HUDEP-2 (cell line): ENCODE measurements around the gene LYPD6.

Experiments used
- DNase-seq, 76 experiments: peaks; one replicate each; lab custom pipeline; 2025; ENCODE audit not compliant: unreplicated experiment in 76 of 76; lab: John Stamatoyannopoulos, UW

Gene LYPD6

DNA sequence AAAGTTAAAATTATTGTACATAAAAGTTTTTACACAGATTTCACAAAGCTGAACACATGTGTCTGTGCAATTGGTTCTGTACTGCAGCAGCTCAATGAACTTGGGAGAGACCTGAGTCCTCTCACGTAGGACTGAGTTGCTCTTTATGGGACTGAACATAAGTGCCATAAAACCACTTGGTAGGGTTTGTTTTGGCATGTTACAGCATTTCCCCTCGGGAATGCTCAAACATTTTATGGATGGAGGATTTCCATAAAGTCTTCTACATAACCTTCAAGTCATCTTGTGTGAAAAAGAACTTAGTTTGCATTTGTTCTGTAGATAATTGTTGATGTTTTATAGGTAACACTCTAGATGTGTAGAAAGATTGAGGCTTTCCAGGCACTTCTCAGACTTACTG lies 15.9 kb downstream of the LYPD6 start:
- DNase-seq: no peak

DNA sequence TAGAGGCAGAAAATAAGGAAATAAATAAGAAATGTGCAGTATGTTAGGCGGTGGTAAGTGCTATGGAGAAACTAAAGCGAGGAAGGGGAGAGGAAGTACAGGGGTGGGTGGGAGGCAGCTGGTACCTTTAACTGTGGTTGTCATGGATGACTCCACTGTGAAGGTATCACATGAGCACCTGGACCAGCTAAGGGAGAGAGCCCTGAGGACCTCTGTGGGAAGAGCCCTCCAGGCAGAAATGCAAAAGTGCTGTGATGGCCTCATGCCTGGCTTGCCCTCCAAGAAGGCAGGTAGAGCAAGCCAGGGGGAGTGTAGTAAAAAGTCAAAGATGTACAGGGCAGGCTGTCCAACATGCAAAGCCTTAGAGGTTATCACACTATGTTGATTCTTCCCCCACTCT lies 17.9 kb downstream of the LYPD6 start:
- no peak for DNase-seq

DNA sequence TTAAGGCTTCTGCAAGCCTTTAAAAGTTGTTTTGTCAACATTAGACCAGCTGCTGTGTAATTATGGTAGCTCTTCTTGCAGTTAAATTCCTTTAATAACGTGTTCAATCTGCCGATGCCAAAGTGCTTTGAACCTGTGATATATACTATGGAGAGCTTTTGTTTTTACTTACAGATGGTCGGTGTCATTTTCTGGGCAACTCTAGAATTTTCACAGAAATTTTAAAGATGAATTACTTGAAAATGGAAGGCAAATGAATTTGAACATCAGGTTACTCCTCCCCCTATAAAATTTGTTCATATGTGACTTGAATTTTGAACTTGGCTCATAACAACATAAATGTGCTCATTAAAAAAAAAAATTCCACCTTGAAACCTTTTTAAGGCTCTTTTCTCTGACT lies 23.0 kb downstream of the LYPD6 start:
- DNase-seq: no peak

DNA sequence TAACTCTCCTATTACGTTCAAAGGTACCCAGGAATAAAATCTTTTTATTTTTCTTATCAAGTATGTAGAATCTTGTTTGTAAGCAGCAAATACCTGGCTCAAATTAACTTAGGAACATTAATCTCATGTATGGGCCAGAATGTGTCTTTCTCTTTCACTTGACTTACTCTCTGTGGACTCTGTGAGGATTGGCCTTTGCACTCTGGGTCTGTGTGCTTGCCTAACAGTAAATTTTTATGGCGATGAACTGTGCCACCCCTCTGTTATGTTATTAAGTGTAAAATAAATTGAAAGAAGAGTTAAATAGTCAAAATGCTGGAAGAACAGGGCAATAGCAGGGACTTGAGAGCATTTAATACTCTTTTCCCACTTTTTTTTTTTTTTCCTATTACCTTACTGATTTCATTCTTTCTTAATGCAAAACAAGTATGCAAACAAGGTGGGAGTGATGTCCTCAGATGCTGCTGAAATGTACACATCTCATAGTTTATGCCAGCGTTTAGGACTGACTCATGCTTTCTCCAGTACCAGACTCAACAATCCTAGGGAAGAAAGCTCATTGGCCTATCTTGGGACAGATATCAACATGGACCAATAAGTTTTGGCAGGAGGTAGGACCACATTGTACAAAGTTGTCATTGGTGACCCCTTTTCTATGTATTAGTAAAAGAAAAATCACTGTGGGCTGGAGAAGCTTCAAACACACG lies 25.5 kb downstream of the LYPD6 start:
- no peak for DNase-seq

DNA sequence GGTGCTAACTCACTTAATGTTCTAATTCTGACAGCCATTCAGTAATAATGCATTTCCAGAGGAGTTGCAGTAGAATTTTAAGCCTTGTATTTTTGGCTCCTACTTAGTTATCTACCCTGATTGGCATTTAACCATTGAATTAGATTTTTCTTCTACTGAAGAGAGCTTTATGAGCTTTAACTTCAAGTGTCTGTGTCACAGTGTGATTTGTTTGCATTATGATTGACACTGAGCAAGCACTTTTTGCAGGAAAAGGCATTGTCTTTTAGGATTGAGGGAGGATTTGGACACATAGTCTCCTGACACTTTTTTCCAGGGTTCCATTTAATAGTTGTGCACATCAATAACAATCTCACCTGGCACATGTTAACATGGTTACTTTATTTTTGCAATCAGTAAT lies 26.7 kb downstream of the LYPD6 start:
- DNase-seq: no peak

DNA sequence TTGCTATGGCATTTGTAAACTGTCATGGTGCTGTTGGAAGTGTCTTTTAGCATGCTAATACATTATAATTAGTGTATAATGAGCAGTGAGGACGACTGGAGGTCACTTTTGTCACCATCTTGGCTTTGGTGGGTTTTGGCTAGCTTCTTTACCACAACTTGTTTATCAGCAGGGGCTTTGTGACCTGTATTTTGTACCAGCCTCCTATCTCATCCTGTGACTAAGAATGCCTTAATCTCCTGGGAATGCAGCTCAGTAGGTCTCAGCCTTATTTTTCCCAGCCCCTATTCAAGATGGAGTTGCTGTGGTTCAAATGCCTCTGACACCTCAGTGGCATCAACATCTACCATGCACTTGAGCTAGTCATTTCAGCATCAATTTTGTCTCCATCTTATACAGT lies 29.7 kb downstream of the LYPD6 start:
- no peak for DNase-seq

DNA sequence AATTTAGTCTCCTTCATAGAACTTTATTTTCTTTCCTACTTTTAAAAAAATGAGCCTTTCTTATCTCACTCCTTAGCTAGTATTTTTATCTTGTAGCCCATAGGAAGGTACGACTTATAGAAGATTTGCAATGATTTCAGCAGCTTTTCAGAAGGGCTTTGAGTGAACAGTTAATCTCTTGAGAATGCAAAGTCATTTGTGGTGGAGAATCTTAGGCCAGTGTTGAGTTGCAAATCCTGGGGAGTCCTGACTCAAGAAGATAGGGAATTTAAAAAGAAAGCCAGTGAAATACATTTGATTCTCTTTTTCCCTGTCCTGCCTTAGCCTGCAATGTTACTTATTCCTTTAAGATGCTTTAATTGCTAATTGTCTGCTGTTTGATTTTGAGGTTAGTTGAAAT lies 33.6 kb downstream of the LYPD6 start:
- DNase-seq: no peak

DNA sequence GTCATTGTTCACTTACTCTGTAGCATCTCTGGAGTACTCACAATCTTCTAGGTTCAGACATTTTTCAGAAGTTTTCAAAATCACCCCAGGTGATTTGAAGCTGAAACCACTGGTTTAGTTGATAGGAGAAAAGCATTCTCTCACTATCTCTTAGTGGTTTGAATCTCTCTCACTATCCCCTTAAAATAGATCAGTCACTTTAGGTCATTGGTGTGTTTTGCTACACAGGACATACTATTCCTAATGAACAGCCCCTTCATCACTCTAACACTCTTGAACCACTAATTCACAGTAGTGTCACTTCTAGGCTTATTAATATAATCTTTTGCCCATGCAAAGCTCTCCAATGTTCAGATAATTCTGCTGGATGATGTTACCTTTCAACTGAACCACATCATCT lies 34.5 kb downstream of the LYPD6 start:
- no peak for DNase-seq

DNA sequence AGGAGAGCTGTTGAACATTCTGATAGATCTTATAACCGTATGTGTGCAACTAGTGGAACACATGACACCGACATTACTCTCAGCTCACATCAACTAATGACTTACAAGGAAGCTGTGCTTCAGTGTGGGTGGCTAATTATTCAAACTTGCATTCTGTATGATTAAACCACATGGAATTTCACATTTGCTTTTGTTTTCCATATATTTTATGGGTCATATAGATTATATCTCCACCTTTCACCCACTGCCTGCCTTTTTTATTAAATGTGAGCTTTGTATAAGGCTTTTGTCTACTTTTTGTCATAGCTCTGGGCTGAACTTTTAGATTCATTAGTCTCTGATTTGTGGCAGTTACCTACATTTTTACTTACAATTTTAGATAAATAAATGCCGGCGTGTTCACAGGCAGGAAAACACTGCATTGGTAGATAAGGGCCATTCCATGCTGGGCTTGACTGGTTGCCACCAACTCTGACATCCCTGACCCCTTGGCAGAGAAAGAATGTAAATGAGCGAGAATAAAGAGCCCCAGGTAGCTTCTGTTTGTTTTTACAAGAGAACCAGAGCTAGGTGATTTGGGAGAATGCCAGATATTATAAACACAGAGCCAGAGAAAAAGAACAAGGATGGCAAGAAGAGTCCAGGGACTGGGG lies 35.7 kb downstream of the LYPD6 start:
- DNase-seq: no peak

DNA sequence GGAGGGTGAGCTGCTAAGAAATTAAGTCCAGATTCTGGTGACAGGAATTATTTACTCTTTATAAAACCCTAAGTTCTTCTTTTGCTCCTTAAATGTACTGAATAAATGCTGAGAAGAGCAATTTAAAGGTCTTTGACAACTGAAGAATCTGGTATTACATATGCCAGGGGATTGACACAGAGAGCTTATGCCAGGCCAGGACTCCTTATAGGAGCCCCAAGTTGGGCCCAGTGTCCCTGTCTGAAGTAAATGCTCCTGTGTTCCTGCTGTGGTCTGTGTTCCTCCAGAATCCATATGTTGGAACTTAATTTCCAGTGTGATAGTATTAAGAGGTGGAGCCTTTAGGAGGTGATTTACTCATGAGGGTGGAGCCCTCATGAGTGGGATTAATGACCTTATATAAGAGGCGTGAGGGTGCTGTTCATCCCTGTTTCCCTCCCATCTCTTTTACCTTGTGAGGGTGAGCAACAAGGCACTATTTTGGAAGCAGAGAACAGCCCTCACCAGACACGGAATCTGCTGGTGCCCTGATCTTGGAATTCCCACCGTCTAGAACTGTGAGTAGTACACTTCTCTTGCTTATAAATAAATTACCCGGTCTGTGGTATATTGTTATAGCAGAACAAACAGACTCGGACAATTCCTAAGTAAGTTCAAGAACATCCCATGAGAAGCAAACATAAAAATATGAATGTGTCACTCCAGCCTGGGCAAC lies 39.8 kb downstream of the LYPD6 start:
- DNase-seq: no peak

DNA sequence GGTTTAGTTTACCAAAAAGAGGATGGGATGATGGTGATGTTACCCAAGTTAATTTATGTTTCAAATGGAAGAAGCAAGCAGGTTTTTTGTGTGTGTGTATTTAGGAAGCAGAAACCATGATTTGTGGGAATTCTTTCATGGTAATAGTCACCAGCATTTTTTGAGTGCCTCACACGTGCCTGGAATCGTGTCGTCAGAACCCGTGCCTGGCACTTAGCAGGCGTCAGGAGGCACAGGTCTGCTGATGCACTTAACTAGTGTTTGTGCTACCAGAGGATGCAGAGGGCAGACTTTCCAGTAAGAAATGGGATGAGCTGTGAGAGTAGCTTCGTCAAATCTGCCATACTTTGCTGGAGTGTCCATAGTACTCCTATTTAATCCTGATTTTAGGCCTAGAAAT lies 41.1 kb downstream of the LYPD6 start:
- DNase-seq: no peak

DNA sequence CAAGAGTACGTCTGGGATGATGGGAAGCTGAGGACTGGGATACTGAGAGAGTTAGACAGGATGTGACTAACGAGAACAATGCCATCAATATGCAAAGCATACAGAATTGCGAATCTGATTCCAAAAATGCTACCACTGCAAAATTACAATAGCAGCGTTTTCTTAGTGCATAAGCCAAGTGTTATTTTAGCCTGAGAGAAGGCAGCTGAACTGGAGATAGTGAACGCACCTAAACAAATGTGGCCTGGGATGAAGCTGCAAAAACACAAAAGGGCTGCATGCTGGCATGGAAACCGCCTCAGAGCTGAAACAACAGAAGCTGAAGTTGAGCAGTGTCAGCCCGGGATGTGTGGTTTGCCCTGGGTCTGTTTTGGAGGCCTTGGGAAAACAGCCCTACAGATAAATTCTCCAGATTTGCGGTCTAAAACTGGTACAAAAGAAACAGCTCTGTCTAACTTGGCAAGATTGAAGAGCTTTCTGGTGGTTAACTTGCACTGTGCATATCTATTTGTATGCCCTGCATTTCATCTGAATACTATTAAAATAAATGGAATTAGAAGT lies 45.5 kb downstream of the LYPD6 start:
- no peak for DNase-seq

DNA sequence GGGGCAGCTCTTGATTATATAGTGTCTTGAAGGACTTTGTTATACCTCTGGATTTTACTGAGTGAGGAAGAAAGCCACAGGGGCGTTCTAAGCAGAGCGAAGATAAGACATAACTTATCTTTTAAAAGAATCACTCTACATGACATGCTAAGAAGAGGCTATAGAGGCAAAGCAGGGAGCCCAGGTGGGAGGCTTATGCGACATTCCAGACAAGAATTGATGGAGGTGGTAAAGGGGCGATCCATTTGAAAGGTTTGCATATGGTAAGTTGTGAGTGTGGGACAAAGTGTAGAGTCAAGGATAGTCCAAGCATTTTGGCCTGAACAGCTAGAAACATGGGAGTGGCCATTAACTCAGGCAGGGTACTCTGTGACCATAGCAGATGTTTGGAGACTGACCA lies 49.8 kb downstream of the LYPD6 start:
- DNase-seq: no peak

DNA sequence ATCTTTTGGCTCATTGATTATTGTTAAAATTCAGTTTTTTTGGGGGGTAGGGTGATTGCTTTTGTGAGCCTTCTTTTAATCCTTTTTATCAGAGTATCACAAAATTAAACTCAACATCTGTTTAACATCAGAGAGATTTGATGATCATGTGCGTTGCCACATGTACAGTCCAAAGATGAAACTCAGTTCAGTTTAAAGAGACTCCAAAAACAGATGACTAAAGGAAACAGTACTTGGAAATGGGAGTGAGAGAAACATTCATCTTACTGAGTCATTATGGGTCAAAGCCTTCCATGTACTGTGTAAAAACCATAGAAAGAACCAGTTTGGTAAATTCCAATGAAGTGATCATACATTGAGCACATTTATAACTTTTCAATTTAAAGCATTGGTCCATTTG lies 53.0 kb downstream of the LYPD6 start:
- no peak for DNase-seq

DNA sequence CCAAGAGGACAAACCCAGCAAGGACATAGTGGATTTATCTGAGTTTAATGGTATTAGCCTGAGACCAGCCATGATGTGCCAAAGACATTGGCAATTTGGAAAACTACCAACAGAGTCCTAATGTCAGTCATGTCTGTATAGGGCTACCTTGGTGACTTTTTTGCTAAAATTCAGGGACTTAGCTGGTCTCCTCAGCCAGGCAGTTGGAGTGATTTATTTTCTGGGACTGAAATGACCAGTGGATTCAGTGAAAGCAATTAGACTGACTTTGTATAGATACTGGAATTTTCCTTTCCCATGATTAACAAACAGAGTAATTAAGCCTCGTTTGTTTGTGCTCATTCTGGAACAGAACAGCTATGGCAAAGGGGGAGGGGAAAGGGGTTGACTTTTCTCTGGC lies 55.0 kb downstream of the LYPD6 start:
- no peak for DNase-seq

DNA sequence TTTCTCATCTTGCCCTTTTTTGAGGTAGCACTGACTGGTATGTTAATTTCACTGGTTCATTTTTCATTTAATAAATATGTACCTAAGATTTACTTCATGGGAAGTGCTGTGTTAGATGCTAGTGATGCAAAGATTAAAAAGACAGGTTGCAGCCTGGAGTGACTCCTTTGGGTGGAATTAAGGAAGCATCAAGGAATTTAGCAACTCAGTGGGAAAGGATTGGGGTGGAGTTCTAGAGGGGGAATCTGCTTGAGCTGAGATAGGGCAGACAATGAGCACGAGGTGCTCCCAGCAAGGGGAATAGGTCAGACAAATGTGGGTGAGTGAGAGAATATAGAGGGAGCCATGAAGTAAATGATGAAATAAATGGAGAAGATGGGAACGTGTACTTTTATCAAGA lies 57.0 kb downstream of the LYPD6 start:
- no peak for DNase-seq

DNA sequence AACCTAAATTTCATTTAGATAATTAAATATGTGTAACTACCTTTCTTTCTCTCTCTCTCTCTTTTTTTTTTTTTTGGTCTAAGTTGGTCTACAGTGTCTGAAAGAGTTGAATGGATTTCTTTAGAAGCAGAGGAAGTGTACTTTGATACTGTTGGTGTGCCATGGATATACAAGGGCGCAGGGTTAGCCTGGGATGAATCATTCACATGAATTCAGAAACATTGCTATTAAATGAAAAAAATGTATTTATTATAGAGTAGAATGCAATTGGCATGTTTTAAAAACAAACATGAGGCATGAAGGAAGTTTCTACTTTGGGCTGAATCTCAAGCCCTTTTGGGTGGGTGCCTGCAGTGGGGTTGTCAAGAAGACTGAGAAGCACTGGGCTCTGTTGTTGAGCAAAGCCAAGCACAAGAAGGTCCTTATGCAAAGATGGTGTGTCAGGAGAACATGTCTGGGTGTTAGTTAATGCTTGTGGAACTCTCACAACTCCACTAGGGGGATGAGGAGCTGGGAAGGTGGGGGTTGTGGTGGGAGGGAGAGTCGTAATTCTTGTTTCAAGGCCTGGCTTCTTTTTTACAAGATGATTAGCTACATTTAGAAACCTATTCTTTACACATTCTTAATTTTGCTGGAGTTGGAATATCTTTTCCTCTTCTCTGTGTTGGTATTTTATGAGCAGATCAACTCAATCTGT lies 57.9 kb downstream of the LYPD6 start:
- DNase-seq: no peak

DNA sequence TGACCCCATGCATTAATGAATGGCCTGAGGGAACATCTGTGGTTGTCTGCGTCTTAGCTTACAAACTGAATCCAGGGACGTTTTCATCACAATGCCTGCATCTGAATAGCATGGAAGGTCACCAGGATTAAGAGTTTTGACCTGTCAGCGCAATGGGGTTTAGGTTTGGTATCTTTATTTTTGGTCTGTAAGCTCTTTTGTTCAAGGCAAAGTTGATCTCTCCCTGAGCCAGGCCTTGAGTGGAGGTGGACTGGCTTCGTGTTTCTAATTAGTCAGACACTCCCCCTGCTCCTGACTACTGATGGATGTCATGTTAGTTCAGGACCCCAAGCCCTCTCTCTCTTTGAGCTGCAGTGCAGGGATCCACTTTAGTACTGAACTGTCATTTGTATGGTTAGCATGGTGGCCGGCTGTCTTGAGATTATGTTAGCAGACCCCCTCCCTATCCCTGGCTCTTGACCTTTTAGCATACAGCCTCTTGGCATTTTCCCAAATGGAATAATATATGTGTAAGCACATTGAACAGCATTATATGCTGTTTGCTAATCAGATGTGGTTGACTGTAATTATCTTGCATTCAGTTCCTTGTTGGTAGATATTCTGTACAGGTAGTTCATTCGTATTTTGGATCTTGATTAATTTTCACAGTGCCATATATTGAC lies 59.2 kb downstream of the LYPD6 start:
- DNase-seq: no peak

DNA sequence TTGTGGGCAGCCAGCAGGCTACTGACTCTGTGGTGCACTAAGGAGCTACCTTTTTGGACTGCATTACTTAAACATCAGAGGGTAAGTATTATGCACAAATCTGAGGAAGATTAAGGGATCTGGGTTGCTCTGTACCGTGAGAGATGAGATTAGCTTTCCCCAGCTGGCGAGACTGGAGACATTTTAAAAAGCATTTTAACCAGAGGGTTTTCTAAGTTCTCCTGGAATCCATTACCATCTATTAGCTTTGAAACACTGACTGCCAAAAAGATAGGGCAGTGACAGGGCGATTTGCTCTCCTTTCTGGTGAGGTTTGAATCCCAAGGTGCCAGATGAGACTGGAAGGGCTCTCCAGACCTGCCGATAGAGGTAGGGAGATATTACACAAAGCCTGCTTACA lies 63.2 kb downstream of the LYPD6 start:
- no peak for DNase-seq

DNA sequence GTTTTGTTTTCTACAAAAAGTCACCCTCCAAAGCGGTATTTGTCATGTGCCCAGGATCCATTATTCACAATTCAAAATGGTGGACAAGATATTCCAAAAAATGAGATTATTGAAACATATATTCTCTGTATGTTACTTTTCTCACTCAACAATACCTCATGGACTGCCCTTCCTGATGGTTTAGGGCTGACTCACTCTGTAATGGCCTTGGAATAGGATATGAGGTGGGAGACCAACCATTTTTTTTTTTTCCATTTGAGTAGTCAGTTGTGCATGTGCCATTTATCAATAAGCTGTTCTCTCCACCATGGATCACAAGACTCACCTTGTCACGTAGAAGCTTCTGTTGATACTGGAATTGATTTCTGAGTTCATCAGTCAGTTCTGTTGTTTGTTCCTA lies 64.5 kb downstream of the LYPD6 start:
- DNase-seq: no peak
